Stimulated activated CD8-positive, alpha-beta memory T cell treated with anti-CD3 and anti-CD28 coated beads, Interleukin-4, amount 100 ng/mL, for 24 hours (primary cell): ENCODE measurements around the gene TUG1.

Experiments used
- DNase-seq: peaks from one replicate; pipeline ENCODE4 v3.0.0-alpha.2; 2020; ENCODE audit warnings: low read depth

Gene TUG1

GRCh38 chr22:30968924-30969531 lies at the start of gene TUG1:
Gene TUG1 (plus strand): TSS chr22:30969265.
- DNase-seq: peak; percentile 96

GRCh38 chr22:30919973-30920372 lies 49.1 kb upstream of the TUG1 start:
- DNase-seq: no peak

- DNase-seq: peak; percentile 83
Observed at GRCh38 chr22:30920407-30920806, 48.7 kb upstream of the TUG1 start.

GRCh38 chr22:30921108-30921507 lies 48.0 kb upstream of the TUG1 start:
- DNase-seq: no peak

- peak; percentile 68 for DNase-seq
Observed at GRCh38 chr22:30922151-30922611, 46.9 kb upstream of the TUG1 start.

- DNase-seq: no peak
Observed at GRCh38 chr22:30923168-30923900, 45.7 kb upstream of the TUG1 start.

- no peak for DNase-seq
Observed at GRCh38 chr22:30925667-30926066, 43.4 kb upstream of the TUG1 start.

GRCh38 chr22:30926706-30927105 lies 42.4 kb upstream of the TUG1 start:
- no peak for DNase-seq

- DNase-seq: no peak
Observed at GRCh38 chr22:30927806-30928205, 41.3 kb upstream of the TUG1 start.

GRCh38 chr22:30928401-30928800 lies 40.7 kb upstream of the TUG1 start:
- no peak for DNase-seq

GRCh38 chr22:30930228-30930627 lies 38.8 kb upstream of the TUG1 start:
- no peak for DNase-seq

GRCh38 chr22:30931541-30932300 lies 37.3 kb upstream of the TUG1 start:
- DNase-seq: no peak

- no peak for DNase-seq
Observed at GRCh38 chr22:30932661-30933060, 36.4 kb upstream of the TUG1 start.

GRCh38 chr22:30933457-30933856 lies 35.6 kb upstream of the TUG1 start:
- DNase-seq: no peak

GRCh38 chr22:30934053-30934452 lies 35.0 kb upstream of the TUG1 start:
- no peak for DNase-seq

GRCh38 chr22:30940685-30941362 lies 28.2 kb upstream of the TUG1 start:
- peak; percentile 12 for DNase-seq

- DNase-seq: no peak
Observed at GRCh38 chr22:30941363-30941740, 27.7 kb upstream of the TUG1 start.

- DNase-seq: no peak
Observed at GRCh38 chr22:30943368-30943767, 25.7 kb upstream of the TUG1 start.

- no peak for DNase-seq
Observed at GRCh38 chr22:30944986-30945385, 24.1 kb upstream of the TUG1 start.

GRCh38 chr22:30945653-30946052 lies 23.4 kb upstream of the TUG1 start:
- DNase-seq: no peak

GRCh38 chr22:30946354-30946753 lies 22.7 kb upstream of the TUG1 start:
- DNase-seq: no peak

- no peak for DNase-seq
Observed at GRCh38 chr22:30947173-30947815, 21.8 kb upstream of the TUG1 start.
